Measurements from ENCODE around the gene KCMF1. TPM values are rescaled to one million over a fixed set of nuclear protein-coding genes. Genes with fewer than 3 reads are reported as not detected.

Gene KCMF1
- total and polyA plus RNA-seq, 9 donors = 37.3 to 42.0 (median 39.1) TPM

- peaks cover 3% of the 10 kb centered on the region for H3K9me3 ChIP-seq (replicated peaks; ENCODE audit: control insufficient read depth, low read depth, low read length)
- DNase-seq = no peak
- 100% methylated on average over 2 of the region's 2 CpGs for WGBS (ENCODE audit: insufficient coverage)
- H3K27ac ChIP-seq (ENCODE audit: low read length) = no peak overlapping the region
- peaks cover 22% of the 10 kb centered on the region for H3K36me3 ChIP-seq (ENCODE audit: control insufficient read depth, insufficient read depth, low read length)
- no peaks in the 10 kb centered on the region for H3K4me1 ChIP-seq (ENCODE audit: control insufficient read depth, insufficient read depth, low read length)
- no peak overlapping the region for H3K4me3 ChIP-seq (ENCODE audit: low read length)
- no peaks in the 10 kb centered on the region for H3K27me3 ChIP-seq (ENCODE audit: control insufficient read depth, insufficient read depth, low read length)
Measured at GRCh38 chr2:85008252-85008651, 37.3 kb downstream of the KCMF1 start.

- no peaks in the 10 kb centered on the region for H3K4me1 ChIP-seq (ENCODE audit: control insufficient read depth, insufficient read depth, low read length)
- H3K9me3 ChIP-seq (replicated peaks; ENCODE audit: control insufficient read depth, low read depth, low read length) = peaks cover 3% of the 10 kb centered on the region
- H3K27me3 ChIP-seq (ENCODE audit: control insufficient read depth, insufficient read depth, low read length) = no peaks in the 10 kb centered on the region
- no peak for DNase-seq
- H3K27ac ChIP-seq (ENCODE audit: low read length) = no peak overlapping the region
- no peak overlapping the region for H3K4me3 ChIP-seq (ENCODE audit: low read length)
- peaks cover 17% of the 10 kb centered on the region for H3K36me3 ChIP-seq (ENCODE audit: control insufficient read depth, insufficient read depth, low read length)
- no CpG with 5 or more reads among the region's 3 CpGs for WGBS (ENCODE audit: insufficient coverage)
Measured at GRCh38 chr2:85009019-85009618, 38.2 kb downstream of the KCMF1 start.

- WGBS (ENCODE audit: insufficient coverage) = 80% methylated on average over 1 of the region's 1 CpG
Measured at GRCh38 chr2:85010404-85010803, 39.4 kb downstream of the KCMF1 start.

GRCh38 chr2:85011098-85011497 is 40.1 kb downstream of the KCMF1 start:
- no peak for DNase-seq
- peaks cover 3% of the 10 kb centered on the region for H3K9me3 ChIP-seq (replicated peaks; ENCODE audit: control insufficient read depth, low read depth, low read length)
- H3K4me1 ChIP-seq (ENCODE audit: control insufficient read depth, insufficient read depth, low read length) = no peaks in the 10 kb centered on the region
- no peaks in the 10 kb centered on the region for H3K27me3 ChIP-seq (ENCODE audit: control insufficient read depth, insufficient read depth, low read length)
- H3K27ac ChIP-seq (ENCODE audit: low read length) = no peak overlapping the region
- no CpG with 5 or more reads among the region's 3 CpGs for WGBS (ENCODE audit: insufficient coverage)
- H3K4me3 ChIP-seq (ENCODE audit: low read length) = no peak overlapping the region
- peaks cover 16% of the 10 kb centered on the region for H3K36me3 ChIP-seq (ENCODE audit: control insufficient read depth, insufficient read depth, low read length)

More at GRCh38 chr2:85010404-85010803, 39.4 kb downstream of the KCMF1 start:
- H3K27ac ChIP-seq (ENCODE audit: low read length) = no peak overlapping the region
- H3K9me3 ChIP-seq (replicated peaks; ENCODE audit: control insufficient read depth, low read depth, low read length) = peaks cover 3% of the 10 kb centered on the region
- H3K4me3 ChIP-seq (ENCODE audit: low read length) = no peak overlapping the region
- H3K27me3 ChIP-seq (ENCODE audit: control insufficient read depth, insufficient read depth, low read length) = no peaks in the 10 kb centered on the region
- peaks cover 16% of the 10 kb centered on the region for H3K36me3 ChIP-seq (ENCODE audit: control insufficient read depth, insufficient read depth, low read length)
- DNase-seq = no peak
- H3K4me1 ChIP-seq (ENCODE audit: control insufficient read depth, insufficient read depth, low read length) = no peaks in the 10 kb centered on the region

- no CpG with 5 or more reads among the region's 3 CpGs for WGBS (ENCODE audit: insufficient coverage)
- H3K36me3 ChIP-seq (ENCODE audit: control insufficient read depth, insufficient read depth, low read length) = peaks cover 16% of the 10 kb centered on the region
- no peak overlapping the region for H3K27ac ChIP-seq (ENCODE audit: low read length)
- peaks cover 3% of the 10 kb centered on the region for H3K9me3 ChIP-seq (replicated peaks; ENCODE audit: control insufficient read depth, low read depth, low read length)
- no peak for DNase-seq
- no peaks in the 10 kb centered on the region for H3K27me3 ChIP-seq (ENCODE audit: control insufficient read depth, insufficient read depth, low read length)
- H3K4me3 ChIP-seq (ENCODE audit: low read length) = no peak overlapping the region
- H3K4me1 ChIP-seq (ENCODE audit: control insufficient read depth, insufficient read depth, low read length) = no peaks in the 10 kb centered on the region
Measured at GRCh38 chr2:85011747-85012146, 40.8 kb downstream of the KCMF1 start.

- no peaks in the 10 kb centered on the region for H3K4me1 ChIP-seq (ENCODE audit: control insufficient read depth, insufficient read depth, low read length)
- no peak overlapping the region for H3K4me3 ChIP-seq (ENCODE audit: low read length)
- H3K9me3 ChIP-seq (replicated peaks; ENCODE audit: control insufficient read depth, low read depth, low read length) = no peaks in the 10 kb centered on the region
- no peaks in the 10 kb centered on the region for H3K27me3 ChIP-seq (ENCODE audit: control insufficient read depth, insufficient read depth, low read length)
- peaks cover 12% of the 10 kb centered on the region for H3K36me3 ChIP-seq (ENCODE audit: control insufficient read depth, insufficient read depth, low read length)
- DNase-seq = no peak
- 100% methylated on average over 2 of the region's 4 CpGs for WGBS (ENCODE audit: insufficient coverage)
- H3K27ac ChIP-seq (ENCODE audit: low read length) = no peak overlapping the region
Measured at GRCh38 chr2:85012431-85012830, 41.5 kb downstream of the KCMF1 start.

- no peaks in the 10 kb centered on the region for H3K4me1 ChIP-seq (ENCODE audit: control insufficient read depth, insufficient read depth, low read length)
- H3K36me3 ChIP-seq (ENCODE audit: control insufficient read depth, insufficient read depth, low read length) = peaks cover 7% of the 10 kb centered on the region
Measured at GRCh38 chr2:85012855-85013254, 41.9 kb downstream of the KCMF1 start.

GRCh38 chr2:85015653-85016360 is 44.8 kb downstream of the KCMF1 start:
- no peak overlapping the region for H3K27ac ChIP-seq (ENCODE audit: low read length)
- H3K27me3 ChIP-seq (ENCODE audit: control insufficient read depth, insufficient read depth, low read length) = no peaks in the 10 kb centered on the region
- no peak for DNase-seq
- H3K36me3 ChIP-seq (ENCODE audit: control insufficient read depth, insufficient read depth, low read length) = no peaks in the 10 kb centered on the region
- no CpG with 5 or more reads among the region's 7 CpGs for WGBS (ENCODE audit: insufficient coverage)
- H3K9me3 ChIP-seq (replicated peaks; ENCODE audit: control insufficient read depth, low read depth, low read length) = no peaks in the 10 kb centered on the region
- H3K4me3 ChIP-seq (ENCODE audit: low read length) = no peak overlapping the region
- no peaks in the 10 kb centered on the region for H3K4me1 ChIP-seq (ENCODE audit: control insufficient read depth, insufficient read depth, low read length)

More at GRCh38 chr2:85012855-85013254, 41.9 kb downstream of the KCMF1 start:
- Histone ChIP-seq H3K4me3 (ENCODE audit: low read length) (no peak overlapping the region), H3K27me3 (ENCODE audit: control insufficient read depth, insufficient read depth, low read length) (no peaks in the 10 kb centered on the region), H3K27ac (ENCODE audit: low read length) (no peak overlapping the region), H3K9me3 (replicated peaks; ENCODE audit: control insufficient read depth, low read depth, low read length) (no peaks in the 10 kb centered on the region)
- no CpG with 5 or more reads among the region's 1 CpG for WGBS (ENCODE audit: insufficient coverage)
- DNase-seq = no peak

GRCh38 chr2:85016446-85016845 is 45.5 kb downstream of the KCMF1 start:
- H3K36me3 ChIP-seq (ENCODE audit: control insufficient read depth, insufficient read depth, low read length) = no peaks in the 10 kb centered on the region
- no peaks in the 10 kb centered on the region for H3K9me3 ChIP-seq (replicated peaks; ENCODE audit: control insufficient read depth, low read depth, low read length)
- H3K27ac ChIP-seq (ENCODE audit: low read length) = no peak overlapping the region
- DNase-seq = peak; percentile 22
- H3K27me3 ChIP-seq (ENCODE audit: control insufficient read depth, insufficient read depth, low read length) = no peaks in the 10 kb centered on the region
- H3K4me1 ChIP-seq (ENCODE audit: control insufficient read depth, insufficient read depth, low read length) = no peaks in the 10 kb centered on the region
- 100% methylated on average over 2 of the region's 3 CpGs for WGBS (ENCODE audit: insufficient coverage)
- no peak overlapping the region for H3K4me3 ChIP-seq (ENCODE audit: low read length)

GRCh38 chr2:85017411-85018048 is 46.6 kb downstream of the KCMF1 start:
- Histone ChIP-seq H3K9me3 (replicated peaks; ENCODE audit: control insufficient read depth, low read depth, low read length) (no peaks in the 10 kb centered on the region), H3K36me3 (ENCODE audit: control insufficient read depth, insufficient read depth, low read length) (no peaks in the 10 kb centered on the region), H3K27me3 (ENCODE audit: control insufficient read depth, insufficient read depth, low read length) (no peaks in the 10 kb centered on the region), H3K4me1 (ENCODE audit: control insufficient read depth, insufficient read depth, low read length) (no peaks in the 10 kb centered on the region), H3K4me3 (ENCODE audit: low read length) (no peak overlapping the region), H3K27ac (ENCODE audit: low read length) (no peak overlapping the region)
- WGBS (ENCODE audit: insufficient coverage) = 0% methylated on average over 1 of the region's 5 CpGs
- peak; percentile 30 for DNase-seq

All from muscle of leg (tissue), 11 donors.